ENCODE results near the gene PATL2.

GRCh38 chr15:44670087-44670950 lies 40.8 kb downstream of the PATL2 start:
- TF ChIP-seq CTCF (IDR thresholded peaks at IDR 0.05) (no peak), POLR2A (IDR thresholded peaks at IDR 0.05) (no peak)

Data from thyroid gland (tissue), 4 donors.